Activated naive CD4-positive, alpha-beta T cell treated with anti-CD3 and anti-CD28 coated beads, Interleukin-2, amount 50 U/mL, for 16 hours (primary cell): ENCODE results near the gene MRPS34.

ENCODE experiments used
- DNase-seq: peaks from one replicate; pipeline ENCODE4 v3.0.0-alpha.2; 2020

Gene MRPS34

DNA sequence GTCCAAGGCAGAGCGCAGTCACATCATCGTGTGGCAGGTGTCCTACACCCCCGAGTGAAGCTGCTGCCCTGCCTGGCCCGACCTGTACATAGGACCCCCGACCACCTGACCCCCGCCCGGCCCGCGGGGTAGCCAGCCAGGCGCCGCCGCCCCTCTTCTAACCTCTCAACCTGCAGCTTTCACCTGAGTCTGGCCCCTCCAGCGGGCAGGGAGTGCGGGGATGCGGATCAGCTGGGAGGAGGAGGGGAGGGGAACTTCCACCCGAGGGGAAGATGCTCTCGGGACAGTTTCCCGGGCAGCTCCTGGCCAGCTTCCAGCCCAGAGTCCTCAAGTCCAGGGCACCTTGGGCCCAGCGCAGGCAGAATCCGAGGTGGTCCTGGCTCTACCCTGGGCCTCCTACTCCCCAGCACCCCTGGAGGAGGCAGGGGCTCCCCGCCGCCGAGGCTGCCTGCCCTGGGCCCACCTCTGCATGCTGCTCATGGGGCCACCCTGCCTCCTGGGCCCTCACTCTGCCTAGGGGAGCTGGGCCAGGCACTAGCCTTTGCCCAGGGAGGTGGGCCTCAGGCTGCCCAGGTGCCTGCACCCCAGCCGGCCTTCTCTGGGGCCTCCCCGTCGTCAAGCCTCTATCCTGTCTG lies 4.0 kb downstream of the MRPS34 start:
- no peak for DNase-seq

DNA sequence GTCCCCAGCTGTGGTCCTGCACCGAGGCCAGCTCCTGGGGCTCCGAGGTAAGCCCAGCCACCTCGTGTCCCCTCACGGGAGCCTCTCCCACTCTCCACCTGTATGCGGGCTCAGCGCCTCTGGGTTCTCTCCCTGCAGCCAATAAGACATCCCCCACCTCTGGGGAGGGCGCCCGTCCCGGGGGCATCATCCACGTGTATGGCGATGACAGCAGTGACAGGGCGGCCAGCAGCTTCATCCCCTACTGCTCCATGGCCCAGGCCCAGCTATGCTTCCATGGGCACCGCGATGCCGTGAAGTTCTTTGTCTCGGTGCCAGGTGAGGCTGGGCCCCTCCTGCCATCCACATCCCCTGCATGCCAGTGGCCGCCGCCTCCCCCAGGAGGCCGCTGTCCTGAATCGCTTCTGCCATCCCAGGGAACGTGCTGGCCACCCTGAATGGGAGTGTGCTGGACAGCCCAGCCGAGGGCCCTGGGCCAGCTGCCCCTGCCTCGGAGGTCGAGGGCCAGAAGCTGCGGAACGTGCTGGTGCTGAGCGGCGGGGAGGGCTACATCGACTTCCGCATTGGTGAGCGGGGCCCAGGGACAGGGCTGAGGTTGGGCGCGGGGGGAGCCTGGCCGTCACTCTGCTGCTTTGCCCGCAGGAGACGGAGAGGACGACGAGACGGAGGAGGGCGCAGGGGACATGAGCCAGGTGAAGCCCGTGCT lies 4.7 kb downstream of the MRPS34 start:
- no peak for DNase-seq

DNA sequence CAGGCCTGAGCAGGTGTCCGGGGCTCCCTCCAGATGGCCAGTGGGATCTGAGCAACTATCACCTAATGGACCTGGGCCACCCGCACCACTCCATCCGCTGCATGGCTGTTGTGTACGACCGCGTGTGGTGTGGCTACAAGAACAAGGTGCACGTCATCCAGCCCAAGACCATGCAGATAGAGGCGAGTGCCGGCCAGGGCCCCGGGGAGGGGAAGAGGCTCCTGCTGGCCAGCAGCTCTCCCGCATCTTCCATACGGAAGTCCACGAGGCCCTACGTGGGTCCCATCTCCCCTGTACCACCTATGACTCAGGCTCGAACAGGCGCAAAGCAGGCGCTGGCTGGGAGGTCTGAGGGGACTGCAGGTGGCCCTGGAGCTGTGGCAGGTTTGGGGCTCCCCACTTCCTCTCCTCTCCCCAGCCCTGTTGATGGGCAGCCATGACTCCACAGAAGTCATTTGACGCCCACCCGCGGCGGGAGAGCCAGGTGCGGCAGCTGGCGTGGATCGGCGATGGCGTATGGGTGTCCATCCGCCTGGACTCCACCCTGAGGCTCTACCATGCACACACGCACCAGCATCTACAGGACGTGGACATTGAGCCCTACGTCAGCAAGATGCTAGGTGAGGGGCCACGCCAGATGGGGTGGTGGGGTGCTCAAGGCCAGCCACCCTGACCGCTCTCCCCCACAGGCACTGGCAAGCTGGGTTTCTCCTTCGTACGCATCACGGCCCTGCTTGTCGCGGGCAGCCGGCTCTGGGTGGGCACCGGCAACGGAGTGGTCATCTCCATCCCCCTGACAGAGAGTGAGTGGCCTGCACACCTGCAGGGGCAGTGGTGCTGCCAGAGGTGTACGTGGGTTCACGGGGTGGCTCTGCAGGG lies 5.6 kb downstream of the MRPS34 start:
- no peak for DNase-seq

DNA sequence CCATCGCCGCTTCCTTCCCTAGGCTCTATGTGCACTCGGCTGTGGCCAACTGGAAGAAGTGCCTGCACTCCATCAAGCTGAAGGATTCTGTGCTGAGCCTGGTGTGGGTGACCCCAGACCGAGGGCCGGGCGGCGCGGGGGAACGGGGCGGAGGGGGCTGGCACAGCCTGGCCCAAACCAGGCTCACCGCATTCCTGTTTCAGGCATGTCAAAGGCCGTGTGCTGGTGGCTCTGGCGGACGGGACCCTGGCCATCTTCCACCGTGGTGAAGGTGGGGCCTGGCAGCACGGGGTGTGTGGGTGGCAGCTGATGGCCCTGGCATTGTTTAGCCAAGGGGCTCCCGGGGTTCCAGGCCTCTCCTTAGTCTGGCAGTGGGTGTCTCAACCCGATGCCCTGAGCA lies 6.2 kb downstream of the MRPS34 start:
- DNase-seq = no peak

DNA sequence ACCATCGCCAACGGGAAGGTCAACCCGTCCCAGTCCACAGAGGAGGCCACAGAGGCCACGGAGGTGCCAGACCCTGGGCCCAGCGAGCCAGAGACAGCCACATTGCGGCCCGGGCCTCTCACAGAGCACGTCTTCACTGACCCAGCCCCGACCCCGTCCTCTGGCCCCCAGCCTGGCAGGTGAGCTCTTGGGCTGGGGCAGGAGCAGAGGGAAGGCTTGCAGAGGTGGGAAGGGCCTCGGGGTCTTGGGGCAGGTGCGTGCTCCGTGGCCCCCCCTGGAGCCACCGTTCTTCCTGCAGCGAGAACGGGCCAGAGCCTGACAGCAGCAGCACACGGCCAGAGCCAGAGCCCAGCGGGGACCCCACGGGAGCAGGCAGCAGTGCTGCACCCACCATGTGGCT lies 6.7 kb downstream of the MRPS34 start:
- DNase-seq = no peak

DNA sequence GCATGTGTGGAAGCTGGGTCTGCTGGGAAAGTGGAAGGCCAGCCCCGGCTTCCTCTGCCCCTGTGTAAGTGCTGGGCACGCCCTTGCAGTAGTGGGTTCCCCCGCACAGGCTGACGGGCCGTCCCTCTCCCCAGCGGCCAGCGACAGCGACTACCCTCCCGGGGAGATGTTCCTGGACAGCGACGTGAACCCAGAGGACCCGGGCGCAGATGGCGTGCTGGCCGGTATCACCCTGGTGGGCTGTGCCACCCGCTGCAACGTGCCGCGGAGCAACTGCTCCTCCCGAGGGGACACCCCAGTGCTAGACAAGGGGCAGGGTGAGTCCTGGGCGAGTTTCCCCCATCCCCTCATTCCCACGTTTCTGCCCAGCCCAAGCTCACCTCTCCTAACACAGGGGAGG lies 7.1 kb downstream of the MRPS34 start:
- DNase-seq = no peak

DNA sequence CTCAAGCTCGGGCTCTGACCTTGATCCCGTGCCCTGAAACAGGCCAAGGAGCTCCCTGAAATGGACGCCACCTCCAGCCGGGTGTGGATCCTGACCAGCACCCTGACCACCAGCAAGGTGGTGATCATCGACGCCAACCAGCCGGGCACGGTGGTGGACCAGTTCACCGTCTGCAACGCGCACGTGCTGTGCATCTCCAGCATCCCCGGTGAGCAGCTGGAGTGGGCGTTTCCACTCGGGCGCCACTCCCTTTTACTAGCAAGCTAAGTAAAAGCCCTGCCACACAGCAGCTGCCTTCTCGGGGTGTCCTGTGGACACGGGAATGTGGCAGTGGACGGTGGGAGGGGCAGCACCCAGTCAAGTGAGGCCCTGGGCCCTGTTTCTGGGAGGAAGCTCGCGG lies 8.0 kb downstream of the MRPS34 start:
- no peak for DNase-seq

DNA sequence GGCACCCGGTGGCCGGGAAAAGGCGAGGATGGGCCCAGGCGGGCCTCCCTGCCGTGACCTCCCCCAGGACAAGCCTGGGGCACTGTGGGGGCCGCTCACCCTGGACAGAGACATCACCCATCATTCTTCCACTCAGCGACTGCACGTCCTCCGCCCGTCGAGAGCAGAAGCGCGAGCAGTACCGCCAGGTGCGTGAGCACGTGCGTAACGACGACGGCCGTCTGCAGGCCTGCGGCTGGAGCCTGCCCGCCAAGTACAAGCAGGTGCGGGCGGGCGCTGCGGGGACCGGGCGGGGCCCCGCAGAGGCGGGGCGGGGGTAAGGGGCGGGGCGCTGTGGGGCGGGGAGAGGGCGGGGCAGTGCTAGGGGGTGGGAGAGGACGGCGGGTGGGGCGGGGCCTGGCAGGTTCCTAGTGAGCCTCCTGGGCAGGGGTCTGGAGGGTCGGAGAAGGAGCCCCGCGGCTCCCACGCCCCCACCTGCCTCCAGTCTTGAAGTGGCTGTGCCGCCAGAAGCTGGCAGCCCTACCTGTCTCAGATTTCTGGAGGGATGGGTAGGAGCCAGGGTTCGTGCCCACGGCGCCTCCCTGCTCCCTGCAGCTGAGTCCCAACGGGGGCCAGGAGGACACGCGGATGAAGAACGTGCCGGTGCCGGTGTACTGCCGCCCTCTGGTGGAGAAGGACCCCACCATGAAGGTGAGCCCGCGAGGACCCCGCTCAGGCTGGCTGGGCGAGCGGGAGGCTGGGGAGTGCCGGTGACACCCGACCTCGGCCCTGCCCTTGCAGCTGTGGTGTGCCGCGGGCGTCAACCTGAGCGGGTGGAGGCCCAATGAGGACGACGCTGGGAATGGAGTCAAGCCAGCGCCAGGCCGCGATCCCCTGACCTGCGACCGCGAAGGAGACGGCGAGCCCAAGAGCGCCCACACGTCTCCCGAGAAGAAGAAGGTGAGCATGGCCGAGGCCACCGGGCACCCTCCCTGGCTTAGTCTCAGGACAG lies 9.1 kb downstream of the MRPS34 start:
- DNase-seq = no peak

DNA sequence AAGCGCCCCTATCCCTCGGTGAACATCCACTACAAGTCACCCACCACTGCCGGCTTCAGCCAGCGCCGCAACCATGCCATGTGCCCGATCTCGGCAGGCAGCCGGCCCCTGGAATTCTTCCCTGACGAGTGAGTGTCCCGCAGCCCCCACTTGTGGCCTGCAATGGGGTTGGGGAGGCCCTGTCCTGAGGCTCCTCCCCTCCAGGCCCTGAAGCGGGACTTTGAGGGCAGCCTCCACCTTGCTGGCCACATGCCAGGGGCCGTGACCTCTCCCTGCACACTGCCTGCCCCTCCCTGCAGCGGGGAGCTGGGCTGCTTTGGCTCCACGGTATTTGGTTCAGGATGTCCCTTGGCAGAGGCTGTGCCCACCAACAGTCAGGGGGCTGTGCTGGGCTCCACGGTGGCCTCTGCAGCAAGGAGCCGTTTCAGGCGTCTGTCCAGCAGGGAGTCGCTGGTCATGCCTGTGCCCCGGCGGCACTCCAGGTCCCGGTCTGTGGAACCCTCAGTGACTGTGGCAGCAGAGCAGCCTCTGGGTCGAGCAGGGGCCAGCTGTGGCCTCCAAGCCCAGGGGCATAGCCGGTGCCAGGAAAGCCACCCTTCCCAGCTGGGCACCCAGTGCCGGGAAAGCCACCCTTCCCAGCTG lies 9.9 kb downstream of the MRPS34 start:
- no peak for DNase-seq

DNA sequence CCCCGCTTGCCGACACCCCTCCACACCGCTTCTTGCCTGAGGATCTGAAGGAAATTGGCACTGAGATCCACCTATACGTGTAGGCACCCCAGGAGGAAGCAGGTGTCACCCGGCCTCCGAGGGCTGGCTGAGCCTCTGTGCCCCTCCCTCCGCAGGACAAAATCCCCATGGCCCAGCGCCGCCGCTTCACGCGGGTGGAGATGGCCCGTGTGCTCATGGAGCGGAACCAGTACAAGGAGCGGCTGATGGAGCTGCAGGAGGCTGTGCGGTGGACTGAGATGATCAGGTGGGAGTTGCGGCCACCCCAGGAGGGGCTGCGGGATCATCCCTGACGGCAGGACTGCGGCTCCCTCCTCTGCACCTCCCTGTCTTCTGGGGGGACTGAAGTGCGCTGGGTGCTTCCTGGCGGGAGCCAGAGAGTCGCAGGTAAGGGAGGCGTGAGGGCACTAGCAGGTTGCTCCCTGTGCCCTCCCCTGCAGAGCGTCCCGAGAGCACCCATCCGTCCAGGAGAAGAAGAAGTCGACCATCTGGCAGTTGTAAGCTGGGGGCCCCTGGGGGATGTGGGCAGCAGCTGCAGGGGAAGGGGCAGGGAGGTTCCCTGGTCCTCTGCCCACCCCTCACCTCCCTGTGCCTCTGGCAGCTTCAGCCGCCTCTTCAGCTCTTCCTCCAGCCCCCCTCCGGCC lies 10.6 kb downstream of the MRPS34 start:
- no peak for DNase-seq

DNA sequence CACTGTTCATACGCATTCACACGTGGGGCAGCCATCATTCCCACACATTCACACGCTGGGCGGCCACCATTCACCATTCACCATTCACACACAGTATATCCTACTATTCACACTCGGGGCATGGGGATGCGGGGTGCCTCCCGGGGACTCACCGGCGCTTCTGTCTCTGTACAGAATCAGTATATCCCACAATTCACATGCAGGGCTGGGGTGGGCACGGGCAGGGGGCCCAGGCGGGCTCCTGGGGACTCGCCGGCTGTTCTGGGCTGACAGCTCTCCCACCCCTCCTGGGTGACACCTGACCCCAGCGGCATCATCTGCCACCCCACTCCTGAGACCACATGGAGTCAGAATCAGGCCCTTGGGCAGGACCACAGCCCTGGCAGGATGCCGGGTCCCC lies 11.2 kb downstream of the MRPS34 start:
- no peak for DNase-seq

DNA sequence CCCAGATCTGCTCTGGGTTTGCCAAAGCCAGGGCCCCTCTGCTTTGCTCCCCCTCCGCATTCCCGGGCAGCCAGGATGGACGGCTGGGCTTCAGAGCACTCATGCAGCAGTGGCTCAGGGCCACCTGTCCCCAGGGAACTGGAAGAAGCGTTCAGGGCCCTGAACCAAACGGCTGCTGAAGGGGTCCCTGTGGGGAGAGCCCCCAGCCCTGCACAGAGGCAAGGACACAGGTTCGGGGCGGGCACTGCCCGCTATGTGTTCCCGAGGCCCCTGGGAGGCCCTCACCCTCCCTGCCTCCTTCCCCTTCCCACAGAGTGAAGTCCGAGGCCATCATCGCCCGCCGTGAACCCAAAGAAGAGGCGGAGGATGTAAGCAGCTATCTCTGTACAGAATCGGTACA lies 12.0 kb downstream of the MRPS34 start:
- no peak for DNase-seq

DNA sequence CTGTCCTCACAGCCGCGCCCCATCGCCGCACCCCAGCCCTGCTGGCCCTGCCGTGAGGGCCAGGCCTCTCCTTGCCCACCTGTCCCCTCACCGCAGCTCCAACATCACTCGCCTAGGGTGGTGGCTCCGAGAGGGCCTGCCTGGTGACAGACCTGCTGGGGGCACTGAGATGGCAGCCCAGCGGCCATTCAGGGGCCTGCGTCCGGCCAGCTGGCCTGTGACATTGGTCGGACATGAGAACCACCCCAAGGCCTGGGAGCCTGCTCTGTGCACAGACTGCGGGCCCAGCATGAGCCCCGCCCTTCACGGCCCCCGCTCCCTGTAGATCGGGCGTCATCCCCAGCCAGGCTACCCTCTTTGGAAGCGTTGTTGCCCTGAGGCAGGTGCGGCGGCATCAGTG lies 13.4 kb downstream of the MRPS34 start:
- DNase-seq = no peak

DNA sequence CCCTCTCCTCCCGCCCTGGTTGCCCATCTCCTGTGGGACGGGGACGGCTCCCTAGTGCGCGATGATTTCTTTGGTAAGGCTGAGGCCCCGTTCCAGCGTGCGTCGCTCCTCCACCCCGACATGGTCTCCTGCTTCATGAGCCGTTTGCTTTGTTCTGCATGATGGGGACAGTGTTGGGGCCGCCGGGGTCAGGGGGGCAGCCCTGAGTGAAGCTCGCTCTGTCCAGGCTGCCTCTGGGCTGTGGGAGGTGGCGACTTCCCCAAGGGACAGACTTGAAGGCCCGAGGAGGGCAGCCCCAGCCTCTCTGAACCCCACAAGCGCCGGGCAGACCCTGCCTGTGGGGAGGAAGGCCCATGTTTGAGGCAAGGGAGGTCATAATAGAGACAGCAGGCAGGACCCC lies 14.0 kb downstream of the MRPS34 start:
- DNase-seq = no peak

DNA sequence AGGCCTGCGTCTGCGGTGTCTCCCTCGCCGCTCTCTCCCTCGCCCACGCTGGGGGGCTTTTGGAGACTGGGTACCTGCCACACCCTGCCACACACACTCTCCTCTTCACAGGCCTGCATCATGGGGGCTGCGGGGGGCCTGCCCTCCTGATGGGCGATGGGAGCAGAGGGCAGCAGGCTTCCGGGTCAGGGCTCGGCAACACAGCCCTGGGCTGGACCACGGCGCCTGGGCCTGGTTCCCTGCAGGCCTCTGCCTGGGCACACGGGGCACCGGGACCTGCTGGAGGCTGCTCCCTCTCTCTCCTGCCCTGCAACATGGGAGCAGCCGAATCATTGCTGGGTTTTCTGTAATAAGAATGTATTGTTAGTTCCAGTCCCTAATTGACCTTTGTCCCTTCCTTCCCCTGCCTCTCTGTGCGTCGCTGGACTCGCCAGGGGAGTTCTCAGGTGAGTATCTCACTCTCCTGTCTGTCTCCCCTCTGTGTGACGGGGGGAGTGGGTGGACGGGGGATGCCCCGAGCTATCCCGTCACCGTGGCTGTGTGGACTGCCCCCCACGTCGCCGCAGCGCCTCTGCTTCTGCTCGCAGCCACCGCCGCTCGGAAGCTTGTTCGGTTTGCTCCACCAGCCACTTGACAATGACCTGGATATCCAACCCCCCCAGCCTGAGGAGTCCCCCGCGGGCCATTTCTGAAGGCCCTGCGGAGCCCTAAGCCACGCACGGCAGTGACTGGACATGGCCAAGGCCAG lies 15.0 kb downstream of the MRPS34 start:
- DNase-seq = no peak

DNA sequence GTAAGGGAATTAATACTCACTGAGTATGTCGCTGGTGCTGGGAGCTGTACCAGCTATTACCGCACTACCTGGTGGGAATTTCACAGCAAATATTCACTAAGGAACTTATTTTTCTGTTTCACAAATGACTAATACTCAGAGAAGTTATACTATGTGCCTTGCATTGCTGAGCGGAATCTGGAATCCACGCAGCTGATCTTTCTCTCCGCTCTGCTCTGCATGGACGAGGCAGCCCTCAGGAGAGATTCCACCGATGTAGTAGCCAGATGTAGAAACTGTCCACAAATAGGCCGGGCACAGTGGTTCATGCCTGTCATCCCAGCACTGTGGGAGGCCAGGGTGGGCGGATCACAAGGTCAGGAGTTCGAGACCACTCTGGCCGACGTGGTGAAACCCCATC lies 18.7 kb downstream of the MRPS34 start:
- DNase-seq = no peak

DNA sequence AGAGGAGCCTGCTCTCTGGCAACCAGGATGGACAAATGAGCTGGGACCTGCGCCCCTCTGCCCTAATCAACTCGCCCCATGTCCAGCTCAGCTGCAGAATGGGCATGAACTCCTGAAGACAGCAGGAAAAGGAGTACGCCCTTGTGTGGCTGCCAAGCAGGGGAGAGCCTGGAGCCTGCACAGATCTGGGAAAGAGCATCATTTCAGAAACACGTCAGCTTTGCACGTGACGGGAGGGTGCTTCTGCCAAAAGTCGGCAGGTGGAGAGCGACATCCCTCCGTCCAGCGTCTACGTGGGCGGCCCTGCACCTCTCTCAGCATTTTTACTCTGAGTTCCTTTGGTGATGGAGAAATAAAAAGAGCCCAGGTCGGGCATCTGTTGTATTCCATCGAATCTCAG lies 20.1 kb downstream of the MRPS34 start:
- DNase-seq = no peak

DNA sequence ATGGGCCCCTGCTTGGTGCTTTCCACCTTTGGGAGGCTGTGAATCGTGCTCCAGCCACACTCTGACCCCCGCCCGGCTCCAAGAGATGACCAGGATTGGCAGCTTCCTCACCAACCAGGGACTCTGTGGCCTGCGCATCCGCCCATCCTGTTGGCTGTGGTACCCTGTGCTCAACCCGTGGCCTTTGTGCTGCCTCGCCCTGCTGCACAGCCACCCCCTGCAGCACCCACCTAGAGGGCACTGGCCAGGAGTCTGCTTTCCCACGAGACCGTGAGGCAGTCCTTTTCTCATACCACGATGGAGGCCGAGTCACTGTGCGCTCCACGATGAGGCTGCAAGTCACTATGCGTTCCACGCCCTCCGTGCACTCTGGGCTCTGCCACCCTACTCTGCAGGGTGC lies 21.0 kb downstream of the MRPS34 start:
- no peak for DNase-seq

DNA sequence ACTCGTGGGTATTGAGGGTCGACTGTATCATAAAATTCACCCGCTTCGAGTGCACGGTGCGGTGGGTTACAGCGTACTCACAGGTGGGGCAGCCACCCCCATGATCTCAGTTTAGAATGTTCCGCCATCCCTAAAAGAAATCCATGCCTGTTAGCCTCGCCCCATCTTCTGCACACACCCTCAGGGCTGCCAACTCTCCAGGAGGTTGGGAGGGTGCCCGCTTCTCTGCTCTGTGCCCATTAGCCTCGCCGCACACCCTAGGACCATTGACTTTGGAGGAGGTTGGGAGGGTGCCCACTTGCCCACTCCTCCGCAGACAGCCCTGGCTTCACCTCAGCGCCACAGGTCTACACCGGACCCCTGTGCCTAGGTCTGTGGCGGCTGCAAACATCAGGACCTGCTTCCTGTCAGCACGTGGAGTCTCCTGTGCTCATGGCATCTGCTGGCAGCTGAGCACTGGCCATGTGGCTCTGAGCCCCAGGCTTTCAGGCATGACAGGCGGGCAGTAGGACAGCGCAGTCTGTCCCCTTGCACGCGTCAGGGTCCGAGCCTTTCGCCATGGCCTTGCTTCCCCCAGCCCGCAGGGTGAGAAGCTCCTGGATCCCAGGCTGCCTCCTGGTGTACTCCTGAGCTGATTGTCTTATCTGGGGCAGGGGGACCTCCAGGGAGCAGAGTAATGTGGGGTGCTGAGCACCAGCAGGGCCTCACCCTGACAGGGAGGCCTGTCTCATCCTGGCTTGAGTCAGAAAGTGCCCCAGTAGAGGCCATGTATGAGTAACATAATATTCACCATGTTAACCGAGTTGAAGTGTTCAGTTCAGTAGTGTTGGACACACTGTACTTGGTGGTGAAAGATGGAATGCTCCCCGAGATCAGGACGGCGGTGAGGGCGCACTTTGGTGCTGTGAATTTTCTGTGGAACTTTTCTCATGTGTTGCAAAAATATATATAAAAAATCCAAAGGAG lies 23.5 kb downstream of the MRPS34 start:
- no peak for DNase-seq

DNA sequence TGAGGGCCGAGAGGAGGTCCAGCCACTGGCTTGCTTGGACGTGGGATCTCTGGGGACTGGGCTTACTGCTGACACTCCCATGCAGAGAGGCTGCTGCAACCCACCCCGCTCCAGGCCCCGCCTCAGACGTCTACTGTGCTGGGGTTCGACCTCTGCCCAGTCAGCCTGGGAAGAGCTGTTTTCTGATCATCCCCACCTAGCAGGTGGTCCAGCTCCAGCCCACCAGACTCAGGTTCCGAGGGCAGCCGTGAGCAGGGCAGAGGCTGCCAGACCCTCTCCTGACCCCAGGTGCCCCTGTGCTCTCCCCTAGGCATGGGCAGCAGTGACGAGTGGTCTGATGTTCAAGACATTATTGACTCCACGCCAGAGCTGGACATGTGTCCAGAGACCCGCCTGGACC lies 25.0 kb downstream of the MRPS34 start:
- no peak for DNase-seq
